T1000 (cell line): ENCODE measurements around the gene ZNHIT3.
"Not testable (repeated sequence)": the region's sequence is repeated elsewhere in the genome, so short reads cannot be mapped to it uniquely, and the experiment has no call there.

Experiments
- DNase-seq: peaks from one replicate; lab custom pipeline; 2025; ENCODE audit warnings: mixed read lengths; lab: John Stamatoyannopoulos, UW

The ZNHIT3 gene

GRCh38 chr17:36484021-36484420 is 2.5 kb upstream of the ZNHIT3 start:
- DNase-seq = not testable (repeated sequence)

- DNase-seq = no peak
Measured at GRCh38 chr17:36485027-36485426, 1.5 kb upstream of the ZNHIT3 start.

- no peak for DNase-seq
Measured at GRCh38 chr17:36485805-36486203, 677 bp upstream of the ZNHIT3 start.

- no peak for DNase-seq
Measured at GRCh38 chr17:36493956-36494355, 7.5 kb downstream of the ZNHIT3 start.

GRCh38 chr17:36494674-36495073 is 8.2 kb downstream of the ZNHIT3 start:
- DNase-seq = no peak

- DNase-seq = no peak
Measured at GRCh38 chr17:36495076-36495578, 8.6 kb downstream of the ZNHIT3 start.

GRCh38 chr17:36496018-36496789 is 9.7 kb downstream of the ZNHIT3 start:
- DNase-seq = no peak

GRCh38 chr17:36498155-36498554 is 11.7 kb downstream of the ZNHIT3 start:
- no peak for DNase-seq

- no peak for DNase-seq
Measured at GRCh38 chr17:36498560-36499300, 12.2 kb downstream of the ZNHIT3 start.

- DNase-seq = no peak
Measured at GRCh38 chr17:36500745-36501225, 14.3 kb downstream of the ZNHIT3 start.

GRCh38 chr17:36501351-36501750 is 14.9 kb downstream of the ZNHIT3 start:
- DNase-seq = no peak

GRCh38 chr17:36501963-36502362 is 15.5 kb downstream of the ZNHIT3 start:
- no peak for DNase-seq

- DNase-seq = no peak
Measured at GRCh38 chr17:36503456-36504155, 17.1 kb downstream of the ZNHIT3 start.

- no peak for DNase-seq
Measured at GRCh38 chr17:36504156-36504545, 17.7 kb downstream of the ZNHIT3 start.

GRCh38 chr17:36505171-36505570 is 18.7 kb downstream of the ZNHIT3 start:
- DNase-seq = no peak

GRCh38 chr17:36506249-36506826 is 19.9 kb downstream of the ZNHIT3 start:
- DNase-seq = no peak

GRCh38 chr17:36506831-36507230 is 20.4 kb downstream of the ZNHIT3 start:
- DNase-seq = no peak

- DNase-seq = no peak
Measured at GRCh38 chr17:36507266-36507665, 20.8 kb downstream of the ZNHIT3 start.

GRCh38 chr17:36508439-36508838 is 22.0 kb downstream of the ZNHIT3 start:
- not testable (repeated sequence) for DNase-seq

- no peak for DNase-seq
Measured at GRCh38 chr17:36509272-36509985, 22.9 kb downstream of the ZNHIT3 start.

GRCh38 chr17:36510636-36511035 is 24.2 kb downstream of the ZNHIT3 start:
- no peak for DNase-seq
